ENCODE data around the gene BCL7C.

Gene BCL7C

GRCh38 chr16:30858829-30859423 lies 35.0 kb downstream of the BCL7C start:
- no peak overlapping the region for H3K4me2 ChIP-seq (ENCODE audit: low read depth, low read length, poor library complexity, severe bottlenecking)
- H4K20me1 ChIP-seq (ENCODE audit: insufficient read depth, low read length, poor library complexity, severe bottlenecking), result no peaks in the 10 kb centered on the region
- no peak overlapping the region for H3K9ac ChIP-seq (ENCODE audit: low read depth, low read length, poor library complexity, severe bottlenecking)
- no peaks in the 10 kb centered on the region for H3K36me3 ChIP-seq (ENCODE audit: insufficient read depth, low read length)
- no peaks in the 10 kb centered on the region for H3K79me2 ChIP-seq (ENCODE audit: insufficient read depth, low read length)
- H3K9me2 ChIP-seq (replicated peaks; ENCODE audit: low read depth, low read length), result no peaks in the 10 kb centered on the region
- H3K4me1 ChIP-seq (ENCODE audit: insufficient read depth, low read length, poor library complexity, severe bottlenecking), result no peaks in the 10 kb centered on the region
- TF ChIP-seq CTCF (conservative IDR thresholded peaks at IDR 0.05; ENCODE audit: low read length) (no peak), EZH2phosphoT487 (IDR thresholded peaks at IDR 0.05; ENCODE audit: borderline replicate concordance) (no peak)
- no peak overlapping the region for H3K4me3 ChIP-seq (ENCODE audit: low read length, poor library complexity, severe bottlenecking)
- H3K27me3 ChIP-seq (ENCODE audit: insufficient read depth, low read length, poor library complexity, severe bottlenecking), result no peaks in the 10 kb centered on the region
- no peak overlapping the region for H2AFZ ChIP-seq (ENCODE audit: low read length)
- no peaks in the 10 kb centered on the region for H3K9me3 ChIP-seq (ENCODE audit: insufficient read depth, low read depth, low read length)
- H3F3A ChIP-seq (ENCODE audit: low read depth), result no peaks in the 10 kb centered on the region

- no peak overlapping the region for H3K9ac ChIP-seq (ENCODE audit: low read depth, low read length, poor library complexity, severe bottlenecking)
- no peak overlapping the region for H3K4me2 ChIP-seq (ENCODE audit: low read depth, low read length, poor library complexity, severe bottlenecking)
- H2AFZ ChIP-seq (ENCODE audit: low read length), result no peak overlapping the region
- no peaks in the 10 kb centered on the region for H3K36me3 ChIP-seq (ENCODE audit: insufficient read depth, low read length)
- no peaks in the 10 kb centered on the region for H3K27me3 ChIP-seq (ENCODE audit: insufficient read depth, low read length, poor library complexity, severe bottlenecking)
- no peaks in the 10 kb centered on the region for H3K4me1 ChIP-seq (ENCODE audit: insufficient read depth, low read length, poor library complexity, severe bottlenecking)
- H3F3A ChIP-seq (ENCODE audit: low read depth), result no peaks in the 10 kb centered on the region
- H3K9me2 ChIP-seq (replicated peaks; ENCODE audit: low read depth, low read length), result no peaks in the 10 kb centered on the region
- H3K4me3 ChIP-seq (ENCODE audit: low read length, poor library complexity, severe bottlenecking), result no peak overlapping the region
- H3K9me3 ChIP-seq (ENCODE audit: insufficient read depth, low read depth, low read length), result no peaks in the 10 kb centered on the region
- no peaks in the 10 kb centered on the region for H3K79me2 ChIP-seq (ENCODE audit: insufficient read depth, low read length)
- TF ChIP-seq EZH2phosphoT487 (IDR thresholded peaks at IDR 0.05; ENCODE audit: borderline replicate concordance) (no peak), CTCF (conservative IDR thresholded peaks at IDR 0.05; ENCODE audit: low read length) (no peak)
- no peaks in the 10 kb centered on the region for H4K20me1 ChIP-seq (ENCODE audit: insufficient read depth, low read length, poor library complexity, severe bottlenecking)
Observed at GRCh38 chr16:30858111-30858495, 35.8 kb downstream of the BCL7C start.

DNA sequence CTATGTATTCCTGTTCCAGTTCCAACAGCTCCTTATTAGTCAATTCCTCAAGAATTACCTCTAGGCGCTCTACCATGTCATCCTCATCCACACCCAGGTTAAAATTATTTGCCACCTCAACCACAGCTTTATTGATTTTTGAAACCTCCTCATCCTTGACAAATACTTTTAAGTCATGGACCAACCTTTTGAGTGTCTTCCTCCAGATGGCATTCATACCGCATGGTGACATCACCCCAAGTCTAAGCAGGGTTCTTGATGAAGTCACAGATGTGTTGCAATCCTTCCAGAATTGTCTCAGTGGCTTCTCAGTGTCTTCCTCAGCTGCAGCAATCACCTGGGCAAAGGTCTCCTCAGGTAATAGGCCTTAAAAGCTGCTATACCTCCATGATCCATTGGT lies 40.1 kb downstream of the BCL7C start:
- Histone ChIP-seq H3K9me3 (ENCODE audit: insufficient read depth, low read depth, low read length) (no peaks in the 10 kb centered on the region), H3K4me3 (ENCODE audit: low read length, poor library complexity, severe bottlenecking) (no peak overlapping the region), H3F3A (ENCODE audit: low read depth) (no peaks in the 10 kb centered on the region), H3K4me1 (ENCODE audit: insufficient read depth, low read length, poor library complexity, severe bottlenecking) (no peaks in the 10 kb centered on the region), H3K9ac (ENCODE audit: low read depth, low read length, poor library complexity, severe bottlenecking) (no peak overlapping the region), H3K4me2 (ENCODE audit: low read depth, low read length, poor library complexity, severe bottlenecking) (no peak overlapping the region), H4K20me1 (ENCODE audit: insufficient read depth, low read length, poor library complexity, severe bottlenecking) (no peaks in the 10 kb centered on the region), H3K36me3 (ENCODE audit: insufficient read depth, low read length) (no peaks in the 10 kb centered on the region), H2AFZ (ENCODE audit: low read length) (no peak overlapping the region), H3K27me3 (ENCODE audit: insufficient read depth, low read length, poor library complexity, severe bottlenecking) (no peaks in the 10 kb centered on the region), H3K9me2 (replicated peaks; ENCODE audit: low read depth, low read length) (no peaks in the 10 kb centered on the region), H3K79me2 (ENCODE audit: insufficient read depth, low read length) (no peaks in the 10 kb centered on the region)
- TF ChIP-seq CTCF (conservative IDR thresholded peaks at IDR 0.05; ENCODE audit: low read length) (no peak), EZH2phosphoT487 (IDR thresholded peaks at IDR 0.05; ENCODE audit: borderline replicate concordance) (no peak)

All from Loucy (cell line).